Muscle layer of colon (tissue), 2 donors: ENCODE results near the gene GOLGA2.
A peak's percentile ranks its signal among the peaks of the same experiment; 100 is the strongest.
"Not testable (repeated sequence)": the region's sequence is repeated elsewhere in the genome, so short reads cannot be mapped to it uniquely, and the experiment has no call there.

Experiments
- H3K27ac ChIP-seq: one replicate; pipeline ENCODE4 v1.7.0; 2013; ENCODE audit warnings: low read depth, mild to moderate bottlenecking, low read length, moderate library complexity
- H3K27me3 ChIP-seq, 2 donors: one replicate each; pipeline ENCODE4 v1.7.0; 2013; ENCODE audit warnings: low read length in 2 of 2, mild to moderate bottlenecking in 2 of 2; ENCODE audit not compliant: insufficient read depth in 2 of 2, control insufficient read depth in 1 of 2
- H3K36me3 ChIP-seq: one replicate; pipeline ENCODE4 v1.7.0; 2013; ENCODE audit warnings: mild to moderate bottlenecking, low read length; ENCODE audit not compliant: insufficient read depth
- H3K4me1 ChIP-seq: one replicate; pipeline ENCODE4 v1.7.0; 2013; ENCODE audit warnings: mild to moderate bottlenecking, low read length; ENCODE audit not compliant: insufficient read depth
- H3K4me3 ChIP-seq, 2 donors: one replicate each; pipeline ENCODE4 v1.7.0; 2013; ENCODE audit warnings: low read length in 2 of 2, low read depth in 1 of 2, mild to moderate bottlenecking in 1 of 2, moderate library complexity in 1 of 2
- H3K9ac ChIP-seq: one replicate; pipeline ENCODE4 v1.7.0; 2013; ENCODE audit warnings: low read length
- H3K9me3 ChIP-seq: one replicate; pipeline ENCODE4 v1.7.0; 2013; ENCODE audit warnings: mild to moderate bottlenecking, low read length
- donor health status: abdominal sarcoma.
- donor health status: Adenocarcinoma of cecum.

The GOLGA2 gene

DNA sequence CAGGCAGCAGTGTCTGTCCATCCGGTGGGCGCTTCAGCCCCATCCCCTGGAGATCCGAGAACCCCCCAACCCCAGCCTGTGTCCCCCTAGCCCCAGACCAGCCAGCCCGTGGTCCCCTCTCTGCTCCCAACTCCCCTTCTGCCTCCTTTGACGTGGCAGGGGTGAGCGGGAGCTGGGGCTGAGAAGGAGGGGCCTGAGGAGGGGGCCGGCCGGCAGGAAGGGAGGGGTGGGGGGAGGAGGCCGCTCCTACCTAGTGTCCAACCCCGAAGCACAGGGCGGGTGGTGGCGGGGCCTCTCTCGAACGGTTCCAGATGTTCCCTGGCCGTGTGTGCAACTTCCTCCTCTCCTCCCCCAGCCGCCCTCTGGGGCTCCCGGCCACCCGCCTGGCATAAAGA, 31.0 kb downstream of the GOLGA2 start:
- Histone ChIP-seq H3K36me3 (no peaks in the 10 kb centered on the region), H3K4me1 (peaks cover 6% of the 10 kb centered on the region), H3K9me3 (no peaks in the 10 kb centered on the region), H3K27me3 (peaks cover 0 to 6% of the 10 kb centered on the region in 2 donors), H3K27ac (no peak overlapping the region), H3K4me3 (peak overlapping the region in 1 of 2 donors; percentile 52), H3K9ac (no peak overlapping the region)

- Histone ChIP-seq H3K9ac (no peak overlapping the region), H3K36me3 (no peaks in the 10 kb centered on the region), H3K4me3 (peak overlapping the region in 1 of 2 donors; percentile 52), H3K27ac (no peak overlapping the region), H3K4me1 (peaks cover 6% of the 10 kb centered on the region), H3K27me3 (peaks cover 0 to 4% of the 10 kb centered on the region in 2 donors), H3K9me3 (no peaks in the 10 kb centered on the region)
These were observed 31.5 kb downstream of the GOLGA2 start for GRCh38 chr9:128244091-128244836.

DNA sequence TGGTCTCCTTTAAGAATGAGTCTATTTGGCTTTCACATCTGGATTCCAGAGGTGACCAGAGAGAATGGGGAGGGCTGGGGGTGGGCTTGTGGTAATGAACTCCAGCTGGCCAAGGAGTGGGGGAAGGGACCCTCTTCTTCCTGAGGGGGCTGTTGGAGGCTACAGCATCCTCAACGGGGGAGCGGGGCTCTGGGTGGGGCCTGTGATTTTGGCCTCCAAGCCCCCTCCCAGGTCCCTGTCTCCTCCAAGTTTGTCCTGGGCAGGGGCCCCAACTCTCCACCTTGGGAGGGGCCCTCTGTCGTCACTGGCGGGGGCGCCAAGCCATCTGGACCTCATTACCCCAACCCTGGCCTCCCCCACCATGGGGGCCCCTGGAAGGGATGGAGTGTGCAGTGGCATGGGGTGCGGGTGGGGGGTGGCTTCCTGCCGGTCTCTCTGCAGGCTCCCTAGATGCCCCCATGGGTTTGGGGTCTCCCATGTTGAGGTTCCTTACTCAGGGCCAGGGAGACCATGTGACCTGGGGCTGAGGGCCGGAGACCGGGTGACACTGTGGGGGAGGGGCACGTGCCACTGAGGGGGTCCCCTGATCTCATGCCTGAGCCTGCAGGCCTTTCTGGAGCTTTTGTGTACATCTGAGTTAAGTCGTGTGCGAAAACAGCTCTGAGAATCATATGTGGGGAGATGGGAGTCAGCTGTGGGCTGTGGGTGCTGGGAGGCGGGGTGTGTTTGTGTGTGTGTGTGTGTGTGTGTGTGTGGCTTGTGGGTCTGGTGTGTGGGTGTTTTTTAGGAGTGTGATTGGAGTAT, 32.4 kb downstream of the GOLGA2 start:
- peaks cover 0 to 4% of the 10 kb centered on the region in 2 donors for H3K27me3 ChIP-seq
- H3K4me3 ChIP-seq: peak overlapping the region in 1 of 2 donors; percentile 52
- no peaks in the 10 kb centered on the region for H3K36me3 ChIP-seq
- H3K4me1 ChIP-seq: peaks cover 6% of the 10 kb centered on the region
- no peak overlapping the region for H3K27ac ChIP-seq
- H3K9me3 ChIP-seq: no peaks in the 10 kb centered on the region
- H3K9ac ChIP-seq: no peak overlapping the region

DNA sequence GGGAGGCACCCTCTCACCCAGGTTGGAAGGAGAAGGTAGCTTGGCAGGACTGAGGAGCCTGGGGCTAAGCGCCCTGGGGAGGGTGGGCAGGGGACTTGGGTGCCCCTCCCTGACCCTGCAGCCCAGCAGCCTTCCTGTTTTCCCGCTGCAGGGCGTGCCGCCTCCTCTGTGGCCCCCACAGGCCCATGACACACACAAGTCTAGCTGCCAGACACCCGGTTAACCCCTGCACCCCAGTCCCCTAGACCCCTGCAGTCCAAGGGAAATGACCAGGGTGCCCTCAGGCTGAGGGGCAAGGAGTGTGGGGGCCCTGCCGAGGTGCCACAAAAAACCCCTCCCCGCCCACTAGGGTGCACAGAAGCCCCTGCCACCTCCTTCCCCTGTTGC, 33.0 kb downstream of the GOLGA2 start:
- Histone ChIP-seq H3K27me3 (peaks cover 0 to 4% of the 10 kb centered on the region in 2 donors), H3K4me1 (peaks cover 6% of the 10 kb centered on the region), H3K9me3 (no peaks in the 10 kb centered on the region), H3K9ac (no peak overlapping the region), H3K27ac (no peak overlapping the region), H3K4me3 (no peak overlapping the region), H3K36me3 (no peaks in the 10 kb centered on the region)

DNA sequence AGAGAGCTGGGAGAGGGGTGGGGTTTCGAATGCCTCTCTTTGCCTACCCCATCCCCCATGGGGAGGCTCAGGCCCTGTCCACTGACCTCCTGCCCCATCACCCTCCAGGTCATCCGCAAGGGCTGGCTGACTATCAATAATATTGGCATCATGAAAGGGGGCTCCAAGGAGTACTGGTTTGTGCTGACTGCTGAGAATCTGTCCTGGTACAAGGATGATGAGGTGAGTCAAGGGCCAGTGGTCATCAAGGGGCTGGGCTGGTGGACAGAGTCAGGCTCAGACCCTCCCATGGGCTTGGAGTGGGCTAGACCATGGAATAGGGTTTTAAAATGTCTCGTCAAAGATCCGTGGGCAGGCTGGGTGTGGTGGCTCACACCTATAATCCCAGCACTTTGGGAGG, 33.7 kb downstream of the GOLGA2 start:
- peaks cover 0 to 4% of the 10 kb centered on the region in 2 donors for H3K27me3 ChIP-seq
- peaks cover 6% of the 10 kb centered on the region for H3K4me1 ChIP-seq
- no peak overlapping the region for H3K4me3 ChIP-seq
- H3K9me3 ChIP-seq: no peaks in the 10 kb centered on the region
- H3K36me3 ChIP-seq: no peaks in the 10 kb centered on the region
- H3K27ac ChIP-seq: no peak overlapping the region
- H3K9ac ChIP-seq: no peak overlapping the region

- Histone ChIP-seq H3K4me3 (no peak overlapping the region), H3K9ac (no peak overlapping the region), H3K4me1 (no peaks in the 10 kb centered on the region), H3K36me3 (no peaks in the 10 kb centered on the region), H3K9me3 (no peaks in the 10 kb centered on the region), H3K27ac (no peak overlapping the region), H3K27me3 (no peaks in the 10 kb centered on the region)
These were observed 41.9 kb downstream of the GOLGA2 start for GRCh38 chr9:128233817-128234406.

GRCh38 chr9:128232528-128233428, 43.0 kb downstream of the GOLGA2 start:
- H3K9me3 ChIP-seq: no peaks in the 10 kb centered on the region
- H3K27ac ChIP-seq: no peak overlapping the region
- no peaks in the 10 kb centered on the region for H3K4me1 ChIP-seq
- no peaks in the 10 kb centered on the region for H3K36me3 ChIP-seq
- no peak overlapping the region for H3K4me3 ChIP-seq
- H3K27me3 ChIP-seq: no peaks in the 10 kb centered on the region
- no peak overlapping the region for H3K9ac ChIP-seq

DNA sequence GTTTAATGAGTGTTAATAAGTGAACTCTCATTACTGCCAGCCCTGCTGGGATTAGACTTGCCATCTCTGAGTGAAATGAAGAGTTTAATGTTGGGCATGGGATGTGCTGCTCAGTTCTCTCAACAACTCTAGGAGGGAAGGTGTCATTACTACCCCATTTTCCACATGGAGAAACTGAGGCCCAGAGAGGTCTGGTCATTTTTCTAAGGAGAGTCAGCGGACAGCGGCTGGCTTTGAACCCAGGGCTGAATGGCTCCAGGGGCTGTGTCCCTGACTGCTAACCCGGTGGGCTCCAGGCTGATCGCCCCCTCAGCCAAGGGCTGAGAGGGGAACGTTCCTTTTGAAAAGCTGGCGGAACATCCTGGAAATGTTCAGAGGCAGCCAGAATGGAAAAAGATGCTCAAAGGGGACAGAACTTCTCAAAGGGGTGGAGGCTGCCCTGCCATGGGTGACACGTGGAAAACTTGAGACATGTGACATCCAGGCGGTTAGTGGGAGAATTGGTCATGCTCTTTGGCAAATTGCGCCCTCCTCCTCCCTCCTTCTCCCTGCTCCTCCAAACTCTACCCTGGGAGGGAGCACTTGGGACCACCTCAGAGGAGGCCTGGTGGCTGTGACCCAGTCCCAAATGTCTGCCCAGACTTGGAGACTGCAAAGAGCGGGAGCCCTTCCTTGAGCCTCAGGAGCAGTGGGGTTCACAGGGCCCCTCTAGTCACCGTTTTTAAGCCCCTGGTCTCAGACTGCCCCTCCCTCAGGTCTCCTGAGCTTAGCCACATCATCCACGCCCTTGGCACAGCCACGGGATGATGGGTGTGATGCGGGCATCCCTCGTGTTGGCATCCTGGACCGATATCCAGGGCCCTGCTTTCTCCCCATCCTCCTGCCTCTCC, 43.9 kb downstream of the GOLGA2 start:
- Histone ChIP-seq H3K9me3 (no peaks in the 10 kb centered on the region), H3K27me3 (no peaks in the 10 kb centered on the region), H3K4me1 (no peaks in the 10 kb centered on the region), H3K27ac (no peak overlapping the region), H3K4me3 (no peak overlapping the region), H3K36me3 (no peaks in the 10 kb centered on the region), H3K9ac (no peak overlapping the region)

- not testable (repeated sequence) for H3K9me3 ChIP-seq, H3K36me3 ChIP-seq, H3K4me3 ChIP-seq, H3K4me1 ChIP-seq, H3K27me3 ChIP-seq, H3K9ac ChIP-seq, H3K27ac ChIP-seq
These were observed 44.9 kb downstream of the GOLGA2 start for GRCh38 chr9:128230897-128231296.

- H3K9ac ChIP-seq: no peak overlapping the region
- no peak overlapping the region for H3K27ac ChIP-seq
- no peaks in the 10 kb centered on the region for H3K36me3 ChIP-seq
- no peaks in the 10 kb centered on the region for H3K27me3 ChIP-seq
- H3K9me3 ChIP-seq: no peaks in the 10 kb centered on the region
- H3K4me1 ChIP-seq: no peaks in the 10 kb centered on the region
- no peak overlapping the region for H3K4me3 ChIP-seq
These were observed 49.4 kb downstream of the GOLGA2 start for GRCh38 chr9:128226412-128226801.
